CD4-positive, alpha-beta T cell treated with Interleukin-17A for 4 hours (primary cell): Measurements from ENCODE around the gene GIGYF2.
"Not testable (repeated sequence)": the region's sequence is repeated elsewhere in the genome, so short reads cannot be mapped to it uniquely, and the experiment has no call there.

Experiments
- DNase-seq: peaks from one replicate; pipeline ENCODE4 v3.0.0-alpha.2; 2020; ENCODE audit warnings: mixed read lengths

The GIGYF2 gene, protein sequence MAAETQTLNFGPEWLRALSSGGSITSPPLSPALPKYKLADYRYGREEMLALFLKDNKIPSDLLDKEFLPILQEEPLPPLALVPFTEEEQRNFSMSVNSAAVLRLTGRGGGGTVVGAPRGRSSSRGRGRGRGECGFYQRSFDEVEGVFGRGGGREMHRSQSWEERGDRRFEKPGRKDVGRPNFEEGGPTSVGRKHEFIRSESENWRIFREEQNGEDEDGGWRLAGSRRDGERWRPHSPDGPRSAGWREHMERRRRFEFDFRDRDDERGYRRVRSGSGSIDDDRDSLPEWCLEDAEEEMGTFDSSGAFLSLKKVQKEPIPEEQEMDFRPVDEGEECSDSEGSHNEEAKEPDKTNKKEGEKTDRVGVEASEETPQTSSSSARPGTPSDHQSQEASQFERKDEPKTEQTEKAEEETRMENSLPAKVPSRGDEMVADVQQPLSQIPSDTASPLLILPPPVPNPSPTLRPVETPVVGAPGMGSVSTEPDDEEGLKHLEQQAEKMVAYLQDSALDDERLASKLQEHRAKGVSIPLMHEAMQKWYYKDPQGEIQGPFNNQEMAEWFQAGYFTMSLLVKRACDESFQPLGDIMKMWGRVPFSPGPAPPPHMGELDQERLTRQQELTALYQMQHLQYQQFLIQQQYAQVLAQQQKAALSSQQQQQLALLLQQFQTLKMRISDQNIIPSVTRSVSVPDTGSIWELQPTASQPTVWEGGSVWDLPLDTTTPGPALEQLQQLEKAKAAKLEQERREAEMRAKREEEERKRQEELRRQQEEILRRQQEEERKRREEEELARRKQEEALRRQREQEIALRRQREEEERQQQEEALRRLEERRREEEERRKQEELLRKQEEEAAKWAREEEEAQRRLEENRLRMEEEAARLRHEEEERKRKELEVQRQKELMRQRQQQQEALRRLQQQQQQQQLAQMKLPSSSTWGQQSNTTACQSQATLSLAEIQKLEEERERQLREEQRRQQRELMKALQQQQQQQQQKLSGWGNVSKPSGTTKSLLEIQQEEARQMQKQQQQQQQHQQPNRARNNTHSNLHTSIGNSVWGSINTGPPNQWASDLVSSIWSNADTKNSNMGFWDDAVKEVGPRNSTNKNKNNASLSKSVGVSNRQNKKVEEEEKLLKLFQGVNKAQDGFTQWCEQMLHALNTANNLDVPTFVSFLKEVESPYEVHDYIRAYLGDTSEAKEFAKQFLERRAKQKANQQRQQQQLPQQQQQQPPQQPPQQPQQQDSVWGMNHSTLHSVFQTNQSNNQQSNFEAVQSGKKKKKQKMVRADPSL (N-terminal part only)

DNA sequence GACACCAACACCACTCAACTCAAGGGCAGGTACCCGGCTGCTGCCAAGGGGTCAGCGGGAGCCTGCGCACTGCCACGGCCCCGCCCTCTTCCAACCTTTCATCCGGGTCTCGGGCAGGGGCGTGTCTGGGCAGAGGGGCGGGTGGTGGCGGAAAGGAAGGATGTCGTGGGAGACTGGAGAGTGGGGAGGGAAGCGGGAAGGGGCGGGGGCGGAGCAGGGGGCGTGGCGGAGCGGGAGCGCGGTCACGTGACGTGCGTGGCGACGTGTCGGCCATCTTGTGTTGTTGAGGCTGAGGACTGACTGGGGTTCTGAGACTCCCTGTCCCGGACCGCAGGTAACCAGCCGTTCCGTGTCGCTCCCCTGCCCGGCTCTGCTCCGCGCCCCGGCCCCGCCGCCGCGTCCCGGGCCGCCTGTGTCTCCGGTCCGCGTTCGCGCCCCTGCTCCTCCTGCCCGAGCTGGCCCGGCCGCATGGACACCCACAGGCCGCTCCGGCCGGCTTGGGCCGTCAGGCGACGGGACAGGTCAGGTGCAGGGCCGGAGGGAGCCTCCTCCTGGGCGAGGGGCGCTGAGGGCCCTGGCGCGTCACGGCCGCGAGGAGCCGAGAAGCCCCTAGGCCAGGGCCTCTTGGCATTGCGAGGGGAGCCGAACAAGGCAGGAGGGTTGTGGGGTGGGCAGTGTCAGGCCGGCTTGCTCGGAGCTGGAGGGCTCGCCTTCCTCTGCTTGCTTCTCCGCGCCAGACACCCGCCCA lies at the start of gene GIGYF2:
TSS of gene GIGYF2 (plus strand) at position 273 of the 748 bp plus-strand sequence. CDS start 37,867 bp downstream, outside the sequence.
- DNase-seq: peak; percentile 98

DNA sequence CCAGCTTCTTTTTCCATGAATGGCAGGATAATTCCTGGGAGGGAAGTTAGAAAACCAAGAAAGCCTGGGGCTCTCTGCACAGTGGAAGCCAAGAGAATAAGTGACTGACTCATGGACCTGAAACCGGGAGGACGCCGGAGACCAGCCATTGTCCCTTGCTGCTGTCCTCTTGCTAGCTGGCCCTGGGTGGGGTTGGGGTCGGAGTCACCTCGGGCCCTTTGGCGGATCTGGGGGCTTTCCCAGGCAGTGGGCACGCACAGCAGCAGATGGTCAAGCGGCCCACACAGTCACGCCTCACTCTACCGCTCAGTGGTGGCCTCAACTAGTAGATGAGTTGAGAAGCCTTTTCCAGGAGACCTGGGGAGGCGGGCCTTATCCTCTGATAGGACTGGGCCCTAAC lies 48.1 kb upstream of the GIGYF2 start:
- no peak for DNase-seq

DNA sequence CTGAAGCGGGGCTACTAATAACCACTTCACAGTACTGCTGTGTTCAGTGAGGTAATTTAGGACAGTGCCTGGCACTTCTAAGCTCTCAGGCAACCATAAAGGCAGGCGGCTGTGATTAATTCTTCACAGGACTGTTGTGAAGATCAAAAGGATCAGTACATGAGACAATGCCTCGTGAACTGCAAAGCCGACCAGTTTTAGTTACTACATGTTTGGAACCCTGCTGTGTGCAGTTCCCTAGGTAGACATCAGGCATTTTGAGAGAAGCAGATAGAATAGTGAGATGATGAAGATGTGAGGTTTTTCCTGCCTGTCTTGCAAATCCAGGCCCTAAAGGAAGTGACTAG lies 44.7 kb upstream of the GIGYF2 start:
- no peak for DNase-seq

DNA sequence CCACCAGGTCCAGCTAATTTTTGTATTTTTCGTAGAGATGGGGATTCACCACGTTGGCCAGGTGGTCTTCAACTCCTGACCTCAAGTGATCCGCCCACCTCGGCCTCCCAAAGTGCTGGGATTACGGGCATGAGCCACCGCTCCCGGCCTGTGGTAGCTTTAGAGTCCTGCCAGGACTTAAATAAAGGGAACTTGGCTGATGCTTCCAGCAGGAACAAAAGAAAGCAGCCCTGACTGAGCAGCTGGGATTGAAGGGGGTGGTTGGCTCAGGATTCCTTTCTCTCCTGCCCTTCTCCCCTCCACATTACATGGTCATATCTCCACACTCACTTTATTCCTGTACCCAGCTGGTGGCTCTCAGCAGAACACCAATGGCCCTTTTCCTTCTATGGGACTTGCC lies 43.7 kb upstream of the GIGYF2 start:
- no peak for DNase-seq

DNA sequence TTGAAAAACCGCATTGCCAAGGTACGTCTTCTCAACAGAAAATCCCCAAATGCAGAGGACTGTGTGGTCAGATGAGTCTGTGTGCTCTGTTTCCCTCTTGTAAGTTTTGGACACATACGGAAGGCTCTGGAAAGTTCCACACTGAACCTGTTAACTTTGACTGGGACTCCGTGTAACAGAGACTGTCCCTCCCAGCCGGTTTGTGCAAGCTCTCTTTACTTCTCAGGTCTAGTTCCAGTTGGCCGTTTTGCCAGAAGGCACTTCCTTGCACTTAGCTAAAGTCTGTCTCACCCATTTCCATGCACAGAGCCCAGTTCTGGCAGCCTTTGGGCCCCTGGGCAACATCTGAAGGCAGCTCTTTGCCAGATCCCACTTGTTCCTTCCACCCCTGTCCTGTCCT lies 41.7 kb upstream of the GIGYF2 start:
- DNase-seq: no peak

DNA sequence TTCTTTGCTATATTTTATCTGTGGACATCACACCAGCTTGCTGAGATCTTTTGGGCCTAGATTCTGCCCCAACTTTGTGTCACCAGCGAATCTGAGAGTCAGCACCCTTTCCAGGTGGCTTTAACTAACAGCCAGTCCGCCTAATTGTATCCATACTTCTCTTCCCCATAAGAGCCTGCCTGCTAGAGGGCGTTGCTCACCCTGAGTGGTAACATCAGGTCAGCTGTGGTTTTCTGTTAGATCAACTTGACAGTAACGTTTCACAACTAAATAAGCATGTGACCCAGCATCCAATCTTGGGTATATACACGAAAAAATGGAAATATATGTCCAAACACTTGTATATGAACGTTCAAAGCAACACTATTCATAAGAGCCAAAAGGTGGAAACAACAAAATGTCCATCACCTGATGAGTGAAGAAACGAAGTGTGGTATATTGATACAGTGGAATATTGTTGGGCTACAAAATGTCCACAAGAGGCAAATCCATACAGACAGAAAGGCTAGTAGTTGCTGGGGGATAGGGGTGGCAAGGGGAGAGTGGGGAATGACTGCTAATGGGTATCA lies 38.8 kb upstream of the GIGYF2 start:
- no peak for DNase-seq

DNA sequence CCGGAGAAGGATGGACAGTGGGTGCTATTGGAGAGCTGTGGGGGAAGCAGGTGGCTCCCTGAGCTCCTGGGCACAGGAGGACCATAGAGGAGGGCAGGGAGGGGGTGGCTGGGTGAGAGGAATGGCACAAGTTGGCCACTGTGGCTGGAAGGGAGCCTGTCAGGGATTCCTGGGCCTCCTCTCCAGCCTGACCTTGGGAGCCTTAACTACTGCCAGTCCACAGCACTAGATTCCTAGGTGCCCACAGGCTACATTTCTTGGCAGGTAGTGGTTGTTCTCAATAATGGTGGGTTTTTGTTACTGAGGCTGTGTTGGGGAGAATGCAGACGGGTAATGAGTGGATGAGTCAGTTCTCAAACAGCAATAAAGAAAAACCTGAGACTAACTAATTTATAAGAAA lies 37.8 kb upstream of the GIGYF2 start:
- DNase-seq: no peak

DNA sequence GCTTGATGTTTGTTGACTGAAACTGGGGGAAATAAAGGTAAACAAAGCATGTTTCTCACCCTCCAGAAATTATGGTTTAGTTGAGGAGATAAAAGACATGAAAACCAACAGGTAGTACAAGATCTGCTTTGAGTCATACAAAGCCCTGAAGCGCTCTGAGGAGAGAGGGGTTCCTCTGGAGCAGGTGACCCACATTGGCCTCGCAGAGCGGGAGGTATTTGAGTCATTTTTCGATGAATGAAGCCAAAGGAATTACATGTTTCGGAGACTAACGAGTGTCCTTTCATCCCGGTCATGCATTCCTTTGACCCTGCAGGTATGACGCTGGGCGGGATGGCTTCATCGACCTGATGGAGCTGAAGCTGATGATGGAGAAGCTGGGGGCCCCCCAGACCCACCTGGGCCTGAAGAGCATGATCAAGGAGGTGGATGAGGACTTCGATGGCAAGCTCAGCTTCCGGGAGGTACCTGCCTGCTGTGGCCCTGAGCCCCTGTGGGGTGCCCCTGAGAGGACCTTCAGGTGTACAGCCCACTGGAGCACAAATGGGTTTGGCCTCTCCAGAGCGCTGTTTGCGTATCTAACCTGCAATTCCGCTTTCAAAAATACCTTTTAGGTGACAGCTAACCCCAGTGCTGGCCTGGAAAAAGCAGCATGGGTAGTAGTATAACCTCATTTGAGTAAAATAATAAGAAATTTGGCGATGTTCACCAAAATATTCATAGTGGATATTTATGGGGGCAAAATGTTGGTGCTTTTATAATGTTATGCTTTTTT lies 34.5 kb upstream of the GIGYF2 start:
- no peak for DNase-seq

DNA sequence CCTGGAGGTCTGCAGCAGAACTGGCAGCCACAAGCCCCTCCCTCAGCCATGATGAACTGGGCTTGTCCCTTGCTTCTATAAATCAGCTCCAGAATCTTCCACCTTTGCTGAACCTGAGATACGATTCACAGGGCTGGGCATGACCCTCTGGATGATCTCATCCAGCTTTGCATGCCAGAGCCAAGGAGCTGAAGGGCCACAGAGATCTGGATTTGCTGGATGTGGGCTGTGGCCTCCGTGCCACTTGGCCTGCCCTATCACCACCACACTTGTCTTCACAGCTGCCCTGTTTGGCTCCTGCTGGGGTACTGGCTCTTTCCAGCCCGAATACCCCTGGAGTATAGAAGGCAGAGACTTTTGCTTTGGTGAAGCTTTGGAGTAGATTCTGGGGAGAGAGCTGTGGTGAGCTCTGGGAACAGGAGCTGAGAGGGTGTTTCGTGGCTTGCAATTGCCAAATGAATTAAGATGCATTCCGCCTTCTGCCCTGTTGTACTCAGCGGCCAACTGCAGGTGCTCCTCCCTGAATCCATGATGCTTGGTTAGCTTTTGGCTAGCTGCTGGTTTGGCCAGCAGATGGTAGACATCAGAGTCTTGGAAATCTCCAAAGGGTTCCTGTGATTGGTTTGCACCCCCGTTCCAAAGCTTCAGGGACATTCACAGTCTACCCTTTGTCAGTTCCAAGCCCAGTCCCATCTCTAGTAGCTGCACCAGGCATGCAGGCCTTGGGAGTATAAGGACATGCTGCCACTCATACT lies 30.9 kb upstream of the GIGYF2 start:
- no peak for DNase-seq

DNA sequence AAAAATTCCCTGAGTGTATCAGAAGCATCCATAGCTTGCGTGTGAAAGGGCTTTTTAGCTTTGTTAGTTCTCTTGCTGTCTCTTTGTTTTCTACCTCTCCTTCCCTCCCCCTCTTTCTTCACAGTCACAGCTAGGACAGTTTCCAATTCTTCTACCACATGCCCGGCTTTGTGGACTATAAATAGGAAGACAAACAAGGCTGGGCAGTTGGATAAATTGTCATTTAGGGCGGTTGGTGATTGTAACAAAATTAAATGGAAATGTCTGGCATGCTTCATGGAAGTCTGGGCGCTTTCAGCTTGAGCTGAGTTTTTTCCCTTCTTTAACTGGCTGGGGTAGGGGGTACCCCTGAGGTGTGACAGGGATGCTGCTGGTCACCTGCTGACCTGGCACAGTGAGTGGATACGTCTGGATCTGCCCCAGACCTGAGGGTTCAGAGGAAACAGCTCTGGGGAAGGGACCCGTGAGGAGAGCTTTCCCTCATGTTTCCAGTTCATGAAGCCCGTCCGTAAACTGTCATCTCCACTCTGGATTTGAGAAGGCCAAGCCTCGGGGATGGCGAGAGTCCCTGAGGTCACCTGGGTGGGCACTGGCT lies 29.0 kb upstream of the GIGYF2 start:
- DNase-seq: no peak

DNA sequence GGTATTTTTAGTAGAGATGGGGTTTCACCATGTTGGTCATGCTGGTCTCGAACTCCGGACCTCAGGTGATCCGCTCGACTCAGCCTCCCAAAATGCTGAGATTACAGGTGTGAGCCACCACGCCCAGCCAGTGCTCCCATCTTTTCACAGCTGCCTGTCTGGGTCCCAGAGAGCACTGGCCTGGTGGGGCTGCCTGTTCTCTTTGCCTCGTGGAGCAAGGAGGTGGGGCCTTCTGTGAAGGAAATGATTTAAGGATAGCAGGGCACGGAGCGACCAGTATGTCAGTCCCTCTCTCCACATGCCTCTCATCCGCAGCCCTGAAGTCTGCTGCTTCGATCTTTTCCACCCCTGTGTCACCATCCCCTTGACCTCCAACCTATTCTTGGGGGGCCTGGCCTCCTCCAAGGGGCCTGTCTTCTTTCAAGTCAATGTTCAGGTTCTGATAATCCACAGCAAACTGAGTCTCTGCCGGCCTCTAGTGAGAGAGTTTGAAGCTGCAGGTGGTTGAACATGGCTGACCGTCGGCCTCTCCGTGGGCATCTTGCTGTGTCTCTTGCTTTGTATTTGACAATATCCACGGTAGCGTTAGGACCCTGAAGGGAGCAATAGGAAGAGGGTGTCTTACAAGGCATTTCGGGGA lies 28.2 kb upstream of the GIGYF2 start:
- no peak for DNase-seq

- no peak for DNase-seq
Measured at GRCh38 chr2:232672588-232672987, 24.5 kb upstream of the GIGYF2 start.

- DNase-seq: no peak
Measured at GRCh38 chr2:232674491-232674890, 22.6 kb upstream of the GIGYF2 start.

DNA sequence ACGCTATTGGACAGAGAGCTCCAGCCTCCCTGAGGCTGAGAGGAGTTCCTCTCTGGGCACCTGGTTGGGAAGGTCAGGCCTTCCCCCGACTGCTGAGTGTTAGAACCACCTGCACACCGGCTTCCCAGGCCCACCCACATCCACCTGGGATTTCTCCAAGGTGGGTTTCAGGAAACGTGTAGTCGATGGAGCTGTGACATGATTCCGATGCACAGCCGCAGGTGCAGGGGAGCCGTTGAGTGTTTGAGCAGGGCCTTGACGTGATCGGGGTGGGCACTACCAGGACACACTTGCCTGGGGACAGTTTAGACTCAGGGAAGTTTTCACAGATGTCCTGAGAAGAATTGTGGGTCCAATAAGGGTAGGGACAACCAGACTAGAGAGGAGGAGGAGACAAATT lies 21.8 kb upstream of the GIGYF2 start:
- DNase-seq: no peak

- no peak for DNase-seq
Measured at GRCh38 chr2:232680006-232680405, 17.1 kb upstream of the GIGYF2 start.

GRCh38 chr2:232681527-232681926 lies 15.6 kb upstream of the GIGYF2 start:
- no peak for DNase-seq

- no peak for DNase-seq
Measured at GRCh38 chr2:232683368-232683767, 13.8 kb upstream of the GIGYF2 start.

- not testable (repeated sequence) for DNase-seq
Measured at GRCh38 chr2:232685391-232685790, 11.7 kb upstream of the GIGYF2 start.

GRCh38 chr2:232687382-232688160 lies 9.6 kb upstream of the GIGYF2 start:
- DNase-seq: no peak
